Mesenteric fat pad (tissue), 1 donor: ENCODE data around the gene LYSET. TPM values are rescaled to one million over a fixed set of nuclear protein-coding genes. Genes with fewer than 3 reads are reported as not detected.
"Not testable (repeated sequence)": the region's sequence is repeated elsewhere in the genome, so short reads cannot be mapped to it uniquely, and the experiment has no call there.

Source experiments
- DNase-seq: peaks from one replicate; pipeline ENCODE4 v3.0.0-alpha.2; 2020; ENCODE audit warnings: low spot score
- total RNA-seq: library from RNA; stranded (reverse); fragmentation: NEBNext Ultra II Directional; extraction: Animal tissue kit (Norgen Biotek cat#: 25700); gene quantifications from one replicate; pipeline ENCODE4 v1.2.1, GENCODE V29; 2021
- donor health status: DM: yes; HTN: yes; CAD: no.

The LYSET gene
- total RNA-seq, 1 donor from 2014 or later, result 24.1 TPM

GRCh38 chr14:93165271-93166265 lies 19.5 kb upstream of the LYSET start:
- peak; percentile 41 for DNase-seq

GRCh38 chr14:93168610-93169009 lies 16.5 kb upstream of the LYSET start:
- not testable (repeated sequence) for DNase-seq

- not testable (repeated sequence) for DNase-seq
These were observed 15.5 kb upstream of the LYSET start for GRCh38 chr14:93169619-93170018.

GRCh38 chr14:93170141-93170540 lies 15.0 kb upstream of the LYSET start:
- peak; percentile 86 for DNase-seq

- DNase-seq, result no peak
These were observed 13.7 kb upstream of the LYSET start for GRCh38 chr14:93171376-93171775.

- peak; percentile 55 for DNase-seq
These were observed 11.1 kb upstream of the LYSET start for GRCh38 chr14:93173943-93174395.

GRCh38 chr14:93174731-93175130 lies 10.4 kb upstream of the LYSET start:
- peak; percentile 81 for DNase-seq

GRCh38 chr14:93175492-93175891 lies 9.6 kb upstream of the LYSET start:
- DNase-seq, result peak; percentile 60

GRCh38 chr14:93183596-93184317 lies 1.4 kb upstream of the LYSET start:
- no peak for DNase-seq

- no peak for DNase-seq
These were observed 218 bp downstream of the LYSET start for GRCh38 chr14:93185349-93185720.

GRCh38 chr14:93186466-93186865 lies 1.3 kb downstream of the LYSET start:
- DNase-seq, result no peak

GRCh38 chr14:93186956-93187355 lies 1.8 kb downstream of the LYSET start:
- DNase-seq, result no peak

GRCh38 chr14:93195316-93195999 lies 10.3 kb downstream of the LYSET start:
- DNase-seq, result no peak

- no peak for DNase-seq
These were observed 13.9 kb downstream of the LYSET start for GRCh38 chr14:93199031-93199430.

- no peak for DNase-seq
These were observed 15.4 kb downstream of the LYSET start for GRCh38 chr14:93200553-93200952.

GRCh38 chr14:93201155-93201704 lies 16.1 kb downstream of the LYSET start:
- DNase-seq, result no peak

- peak; percentile 97 for DNase-seq
These were observed 21.8 kb downstream of the LYSET start, which contains the start of the genes GON7 and UBR7 for GRCh38 chr14:93206793-93207467. Gene GON7, minus strand, starts transcription at chr14:93207065. Its CDS starts 28 bp downstream, at chr14:93207037. Gene UBR7, plus strand, starts transcription at chr14:93207256. Its CDS starts 36 bp downstream, at chr14:93207292.

- no peak for DNase-seq
These were observed 22.6 kb downstream of the LYSET start for GRCh38 chr14:93207468-93208308.

GRCh38 chr14:93212432-93212831 lies 27.3 kb downstream of the LYSET start:
- DNase-seq, result no peak
